Central memory CD4-positive, alpha-beta T cell (primary cell): ENCODE measurements around the gene MTCH1.

ENCODE experiments used
- DNase-seq: peaks from one replicate; pipeline ENCODE4 v3.0.0; 2022

Gene MTCH1

GRCh38 chr6:36920546-36920945 is 65.5 kb downstream of the MTCH1 start:
- no peak for DNase-seq

- DNase-seq = no peak
Observed at GRCh38 chr6:36920049-36920448, 65.9 kb downstream of the MTCH1 start.
